H1 (cell line): Measurements from ENCODE around the gene JDP2. TPM values are rescaled to one million over a fixed set of nuclear protein-coding genes. Genes with fewer than 3 reads are reported as not detected.

Source experiments
- CEBPB ChIP-seq: IDR thresholded peaks from 2 replicates; pipeline ENCODE4 v1.6.1; 2012; ENCODE audit warnings: low read depth, low read length
- CHD2 ChIP-seq: IDR thresholded peaks from 2 replicates; pipeline ENCODE4 v1.6.1; 2012; ENCODE audit warnings: low read length, improper control_type of control experiment
- EGR1 ChIP-seq: IDR thresholded peaks from 2 replicates; pipeline ENCODE4 v1.6.1; 2011; ENCODE audit warnings: low read depth, low read length, borderline replicate concordance
- KDM4A ChIP-seq: IDR thresholded peaks from one replicate; pipeline ENCODE4 v1.7.1; 2012; ENCODE audit warnings: low read depth, mild to moderate bottlenecking, moderate library complexity, low read length, inconsistent platforms; ENCODE audit not compliant: severe bottlenecking
- NRF1 ChIP-seq: IDR thresholded peaks from 2 replicates; pipeline ENCODE4 v1.6.1; 2011; ENCODE audit warnings: mild to moderate bottlenecking, low read depth, low read length, improper control_type of control experiment
- SIN3A ChIP-seq, 2 experiments: IDR thresholded peaks in 1 of 2; conservative IDR thresholded peaks in 1 of 2; 2 replicates each; pipeline ENCODE4 v1.6.1; 2011 to 2012; ENCODE audit warnings: low read length in 2 of 2, improper control_type of control experiment in 1 of 2, low read depth in 1 of 2, mild to moderate bottlenecking in 1 of 2
- SUZ12 ChIP-seq: fragments of 200-600 bp; sonication (generic); IDR thresholded peaks from 2 replicates; pipeline ENCODE4 v1.6.1; 2012; ENCODE audit warnings: mild to moderate bottlenecking, inconsistent platforms, low read length, moderate library complexity, mixed read lengths
- TAF7 ChIP-seq: optimal IDR thresholded peaks from 2 replicates; pipeline ENCODE3; 2011; ENCODE audit warnings: low read depth, mild to moderate bottlenecking, inconsistent platforms, low read length, moderate library complexity, borderline replicate concordance
- polyA plus RNA-seq, 7 experiments: library from polyadenylated mRNA; depleted of rRNA in 3 of 7; stranded (reverse) in 5 of 7; unstranded in 2 of 7; fragments of >200 nt in 5 of 7; fragments of 200-250 nt in 2 of 7; gene quantifications; 1 replicate in 5 of 7; 2 replicates in 1 of 7; 4 replicates in 1 of 7; pipeline versions ENCODE4 v1.2.1 to v1.2.3, GENCODE V29; 2011 to 2013; ENCODE audit warnings: missing spikeins in 2 of 7, mixed read lengths in 2 of 7
- total RNA-seq: library from RNA; stranded (reverse); fragmentation: NEBNext Ultra II Directional; extraction: Animal tissue kit (Norgen Biotek cat#: 25700); gene quantifications from 2 replicates; pipeline ENCODE4 v1.2.1, GENCODE V29; 2021
- TF ChIP-seq, protein P1 (sequence below): fragments of 300-600 bp; sonication (generic); IDR thresholded peaks from 2 replicates; pipeline ENCODE4 v1.7.1; 2012; ENCODE audit warnings: low read length, moderate library complexity, mild to moderate bottlenecking, inconsistent platforms; ENCODE audit not compliant: insufficient replicate concordance
- TF ChIP-seq, protein P2 (sequence below): IDR thresholded peaks from 2 replicates; pipeline ENCODE4 v1.6.1; 2012; ENCODE audit warnings: inconsistent platforms

JDP2 gene
- total and polyA plus RNA-seq, 2 of the 8 experiments (the other 6 are each of a cell fraction or from before 2014, with no cell fraction given): 8.9 to 27.2 TPM

DNA sequence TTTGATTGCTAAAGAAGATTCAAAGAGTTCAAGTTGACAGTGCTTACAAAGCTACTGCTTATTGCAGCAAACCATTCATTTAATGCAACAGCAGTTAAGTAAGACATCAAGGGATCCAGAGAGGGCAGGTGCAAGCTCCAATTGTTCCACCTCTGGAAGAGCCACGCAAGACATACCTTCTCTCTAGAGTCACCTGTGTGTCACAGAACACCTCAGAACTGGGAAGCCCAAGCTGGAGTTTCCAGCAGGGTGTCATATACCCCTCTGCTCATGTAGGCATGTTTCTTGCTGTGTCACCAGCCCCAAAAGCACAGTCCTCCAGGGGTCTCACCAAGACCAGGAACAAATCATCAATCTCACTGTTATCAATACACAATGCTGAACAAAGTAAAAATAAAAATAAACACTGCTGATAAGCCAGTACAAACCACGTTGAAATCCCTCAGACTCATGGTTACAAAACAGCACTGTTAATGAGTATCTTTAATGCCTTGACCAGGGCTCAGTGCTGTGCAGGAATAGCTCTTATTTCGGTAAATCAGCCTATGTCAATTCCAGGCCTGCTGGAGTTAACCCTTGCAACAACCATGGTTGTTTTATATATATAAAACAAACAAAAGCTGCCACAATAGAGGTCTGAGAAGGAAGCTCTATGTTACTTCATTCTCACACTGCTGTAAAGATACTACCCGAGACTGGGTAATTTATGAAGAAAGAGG is 57.0 kb downstream of the JDP2 start (continued):
- TF ChIP-seq, protein P1, sequence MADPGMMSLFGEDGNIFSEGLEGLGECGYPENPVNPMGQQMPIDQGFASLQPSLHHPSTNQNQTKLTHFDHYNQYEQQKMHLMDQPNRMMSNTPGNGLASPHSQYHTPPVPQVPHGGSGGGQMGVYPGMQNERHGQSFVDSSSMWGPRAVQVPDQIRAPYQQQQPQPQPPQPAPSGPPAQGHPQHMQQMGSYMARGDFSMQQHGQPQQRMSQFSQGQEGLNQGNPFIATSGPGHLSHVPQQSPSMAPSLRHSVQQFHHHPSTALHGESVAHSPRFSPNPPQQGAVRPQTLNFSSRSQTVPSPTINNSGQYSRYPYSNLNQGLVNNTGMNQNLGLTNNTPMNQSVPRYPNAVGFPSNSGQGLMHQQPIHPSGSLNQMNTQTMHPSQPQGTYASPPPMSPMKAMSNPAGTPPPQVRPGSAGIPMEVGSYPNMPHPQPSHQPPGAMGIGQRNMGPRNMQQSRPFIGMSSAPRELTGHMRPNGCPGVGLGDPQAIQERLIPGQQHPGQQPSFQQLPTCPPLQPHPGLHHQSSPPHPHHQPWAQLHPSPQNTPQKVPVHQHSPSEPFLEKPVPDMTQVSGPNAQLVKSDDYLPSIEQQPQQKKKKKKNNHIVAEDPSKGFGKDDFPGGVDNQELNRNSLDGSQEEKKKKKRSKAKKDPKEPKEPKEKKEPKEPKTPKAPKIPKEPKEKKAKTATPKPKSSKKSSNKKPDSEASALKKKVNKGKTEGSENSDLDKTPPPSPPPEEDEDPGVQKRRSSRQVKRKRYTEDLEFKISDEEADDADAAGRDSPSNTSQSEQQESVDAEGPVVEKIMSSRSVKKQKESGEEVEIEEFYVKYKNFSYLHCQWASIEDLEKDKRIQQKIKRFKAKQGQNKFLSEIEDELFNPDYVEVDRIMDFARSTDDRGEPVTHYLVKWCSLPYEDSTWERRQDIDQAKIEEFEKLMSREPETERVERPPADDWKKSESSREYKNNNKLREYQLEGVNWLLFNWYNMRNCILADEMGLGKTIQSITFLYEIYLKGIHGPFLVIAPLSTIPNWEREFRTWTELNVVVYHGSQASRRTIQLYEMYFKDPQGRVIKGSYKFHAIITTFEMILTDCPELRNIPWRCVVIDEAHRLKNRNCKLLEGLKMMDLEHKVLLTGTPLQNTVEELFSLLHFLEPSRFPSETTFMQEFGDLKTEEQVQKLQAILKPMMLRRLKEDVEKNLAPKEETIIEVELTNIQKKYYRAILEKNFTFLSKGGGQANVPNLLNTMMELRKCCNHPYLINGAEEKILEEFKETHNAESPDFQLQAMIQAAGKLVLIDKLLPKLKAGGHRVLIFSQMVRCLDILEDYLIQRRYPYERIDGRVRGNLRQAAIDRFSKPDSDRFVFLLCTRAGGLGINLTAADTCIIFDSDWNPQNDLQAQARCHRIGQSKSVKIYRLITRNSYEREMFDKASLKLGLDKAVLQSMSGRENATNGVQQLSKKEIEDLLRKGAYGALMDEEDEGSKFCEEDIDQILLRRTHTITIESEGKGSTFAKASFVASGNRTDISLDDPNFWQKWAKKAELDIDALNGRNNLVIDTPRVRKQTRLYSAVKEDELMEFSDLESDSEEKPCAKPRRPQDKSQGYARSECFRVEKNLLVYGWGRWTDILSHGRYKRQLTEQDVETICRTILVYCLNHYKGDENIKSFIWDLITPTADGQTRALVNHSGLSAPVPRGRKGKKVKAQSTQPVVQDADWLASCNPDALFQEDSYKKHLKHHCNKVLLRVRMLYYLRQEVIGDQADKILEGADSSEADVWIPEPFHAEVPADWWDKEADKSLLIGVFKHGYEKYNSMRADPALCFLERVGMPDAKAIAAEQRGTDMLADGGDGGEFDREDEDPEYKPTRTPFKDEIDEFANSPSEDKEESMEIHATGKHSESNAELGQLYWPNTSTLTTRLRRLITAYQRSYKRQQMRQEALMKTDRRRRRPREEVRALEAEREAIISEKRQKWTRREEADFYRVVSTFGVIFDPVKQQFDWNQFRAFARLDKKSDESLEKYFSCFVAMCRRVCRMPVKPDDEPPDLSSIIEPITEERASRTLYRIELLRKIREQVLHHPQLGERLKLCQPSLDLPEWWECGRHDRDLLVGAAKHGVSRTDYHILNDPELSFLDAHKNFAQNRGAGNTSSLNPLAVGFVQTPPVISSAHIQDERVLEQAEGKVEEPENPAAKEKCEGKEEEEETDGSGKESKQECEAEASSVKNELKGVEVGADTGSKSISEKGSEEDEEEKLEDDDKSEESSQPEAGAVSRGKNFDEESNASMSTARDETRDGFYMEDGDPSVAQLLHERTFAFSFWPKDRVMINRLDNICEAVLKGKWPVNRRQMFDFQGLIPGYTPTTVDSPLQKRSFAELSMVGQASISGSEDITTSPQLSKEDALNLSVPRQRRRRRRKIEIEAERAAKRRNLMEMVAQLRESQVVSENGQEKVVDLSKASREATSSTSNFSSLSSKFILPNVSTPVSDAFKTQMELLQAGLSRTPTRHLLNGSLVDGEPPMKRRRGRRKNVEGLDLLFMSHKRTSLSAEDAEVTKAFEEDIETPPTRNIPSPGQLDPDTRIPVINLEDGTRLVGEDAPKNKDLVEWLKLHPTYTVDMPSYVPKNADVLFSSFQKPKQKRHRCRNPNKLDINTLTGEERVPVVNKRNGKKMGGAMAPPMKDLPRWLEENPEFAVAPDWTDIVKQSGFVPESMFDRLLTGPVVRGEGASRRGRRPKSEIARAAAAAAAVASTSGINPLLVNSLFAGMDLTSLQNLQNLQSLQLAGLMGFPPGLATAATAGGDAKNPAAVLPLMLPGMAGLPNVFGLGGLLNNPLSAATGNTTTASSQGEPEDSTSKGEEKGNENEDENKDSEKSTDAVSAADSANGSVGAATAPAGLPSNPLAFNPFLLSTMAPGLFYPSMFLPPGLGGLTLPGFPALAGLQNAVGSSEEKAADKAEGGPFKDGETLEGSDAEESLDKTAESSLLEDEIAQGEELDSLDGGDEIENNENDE: no peak
- TF ChIP-seq CEBPB (no peak), NRF1 (no peak), SIN3A (conservative IDR thresholded peaks at IDR 0.05 in 1 of 2, IDR thresholded peaks at IDR 0.05 in 1 of 2; ENCODE audit: low read depth in 1 of 2, low read length in 2 of 2) (no peak), KDM4A (no peak), TAF7 (no peak), CHD2 (no peak), EGR1 (no peak), SUZ12 (no peak)
- TF ChIP-seq, protein P2, sequence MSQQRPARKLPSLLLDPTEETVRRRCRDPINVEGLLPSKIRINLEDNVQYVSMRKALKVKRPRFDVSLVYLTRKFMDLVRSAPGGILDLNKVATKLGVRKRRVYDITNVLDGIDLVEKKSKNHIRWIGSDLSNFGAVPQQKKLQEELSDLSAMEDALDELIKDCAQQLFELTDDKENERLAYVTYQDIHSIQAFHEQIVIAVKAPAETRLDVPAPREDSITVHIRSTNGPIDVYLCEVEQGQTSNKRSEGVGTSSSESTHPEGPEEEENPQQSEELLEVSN: no peak
